Heart left ventricle (tissue), 16 donors: ENCODE results near the gene FAM83F. TPM values are rescaled to one million over a fixed set of nuclear protein-coding genes. Genes with fewer than 3 reads are reported as not detected.

ENCODE experiments used
- ATAC-seq, 4 donors: fragments of 200-7000 bp; cut with Tn5 transposase; one replicate each; pipeline ENCODE4 v1.9.1; 2020 to 2022; ENCODE audit warnings: moderate library complexity in 4 of 4, mild to moderate bottlenecking in 3 of 4, moderate number of reproducible peaks in 1 of 4
- DNase-seq, 5 donors: peaks; one replicate each; pipeline ENCODE4 v3.0.0-alpha.2; 2020
- H3K27ac ChIP-seq, 12 donors: fragments of 200-600 bp; sonication (generic) in 4 of 12; one replicate each; pipeline versions ENCODE4 v1.5.0 to v1.8.0; 2016 to 2022; ENCODE audit warnings: mild to moderate bottlenecking in 2 of 12
- H3K27me3 ChIP-seq, 9 donors: fragments of 200-600 bp; sonication (generic) in 2 of 9; one replicate each; pipeline versions ENCODE4 v1.5.1 to v1.8.0; 2016 to 2022; ENCODE audit warnings: mild to moderate bottlenecking in 3 of 9
- H3K36me3 ChIP-seq, 9 donors: fragments of 200-600 bp; sonication (generic) in 2 of 9; one replicate each; pipeline versions ENCODE4 v1.5.0 to v1.8.0; 2018 to 2022; ENCODE audit warnings: mild to moderate bottlenecking in 2 of 9
- H3K4me1 ChIP-seq, 12 donors: fragments of 200-600 bp; sonication (generic) in 4 of 12; one replicate each; pipeline versions ENCODE4 v1.5.0 to v1.8.0; 2016 to 2022; ENCODE audit warnings: mild to moderate bottlenecking in 3 of 12
- H3K4me3 ChIP-seq, 12 donors: fragments of 200-600 bp; sonication (generic) in 4 of 12; one replicate each; pipeline versions ENCODE4 v1.5.0 to v1.8.0; 2017 to 2022; ENCODE audit warnings: mild to moderate bottlenecking in 9 of 12, moderate library complexity in 4 of 12
- H3K9me3 ChIP-seq, 12 donors: fragments of 200-600 bp; sonication (generic) in 4 of 12; one replicate each; pipeline versions ENCODE4 v1.5.0 to v1.8.0; 2016 to 2022; ENCODE audit warnings: mild to moderate bottlenecking in 1 of 12
- CTCF ChIP-seq, 12 donors: fragments of 200-600 bp; sonication (generic) in 4 of 12; IDR thresholded peaks; one replicate each; pipeline versions ENCODE4 v1.5.0 to v1.8.0; 2018 to 2022; ENCODE audit warnings: antibody characterized with exemption in 12 of 12, mild to moderate bottlenecking in 5 of 12
- POLR2A ChIP-seq, 2 donors: fragments of 450-650 bp; IDR thresholded peaks; one replicate each; pipeline ENCODE4 v1.6.1; 2017; ENCODE audit warnings: antibody characterized with exemption in 2 of 2, mild to moderate bottlenecking in 2 of 2, moderate library complexity in 2 of 2
- WGBS, 4 donors: extraction: QIAGEN DNeasy Blood & Tissue Kit in 2 of 4; methylation state at CpG; one replicate each; pipeline versions ENCODE4 v1.1.5 to v1.1.7; 2013 to 2018; 5-methylcytosine and 5-hydroxymethylcytosine counted together
- intact Hi-C, 10 donors: fragments of 100-400 bp; cut with DNase I; formaldehyde crosslinking; loops; one replicate each; pipeline versions ENCODE4 v1.11.1 to v1.14.2; 2022
- polyA plus RNA-seq, 2 donors: library from polyadenylated mRNA; stranded (reverse); fragments of 200-250 nt; gene quantifications; one replicate each; pipeline ENCODE4 v1.2.3, GENCODE V29; 2013
- total RNA-seq, 9 donors: library from RNA; depleted of rRNA in 2 of 9; stranded (reverse); fragments of >200 nt in 2 of 9; fragmentation: NEBNext Ultra II Directional in 3 of 9; extraction: Animal tissue kit (Norgen Biotek cat#: 25700) in 3 of 9; gene quantifications; one replicate each; pipeline versions ENCODE4 v1.1.0 to v1.2.4, GENCODE V29; 2016 to 2023
- donor health status: ischemic (EF 13 %, LVEDD 7.1; RV severe dilation, severe dysfunction).
- donor health status: healthy with polysubstance abuse.
- donor health status: DM: no; HTN: yes; CAD: no.
- donor health status: DM: no; HTN: no; CAD: no.
- donor health status: ischemic (EF 25% LVEDD 6.9; RV normal size, moderate dysfunction).
- donor health status: ischemic (EF 25% LVEDD 5.7; RV mildly dilated, moderate dysfunction).
- donor health status: healthy.
- donor health status: DM: yes; HTN: yes; CAD: no.
- donor health status: ischemic (EF 35%, LVEDD 5.7; RV mildly dilated, moderate dysfunction).
- donor health status: nonischemic (EF 11% LVEDD 7.7; RV severe dilation, severe dysfunction).
- donor health status: DM: yes; HTN: yes; CAD: no.
- donor health status: PGD.
- donor health status: ischemic (EF 29% LVEDD 5.4; RV normal size, mild dysfunction).
- donor health status: nonischemic (EF 23%, LVEDD 6.1; RV moderate dilation, normal function).

FAM83F gene
- total and polyA plus RNA-seq, 11 donors, result 1.3 to 6.6 (median 2.5) TPM

- intact Hi-C loops, result loop anchor here in 6 of 10 donors (5.0 to 10.0 kb wide), 5 partner anchors 93 to 490 kb away; no protein-coding TSS in a partner anchor
Measured at GRCh38 chr22:40027191-40028097, 32.7 kb downstream of the FAM83F start.

GRCh38 chr22:40028098-40028425 is 33.3 kb downstream of the FAM83F start:
- Histone ChIP-seq H3K9me3 (no peaks in the 10 kb centered on the region), H3K4me1 (peaks cover 0 to 9% (median 0%) of the 10 kb centered on the region in 12 donors), H3K4me3 (no peak overlapping the region), H3K36me3 (no peaks in the 10 kb centered on the region), H3K27me3 (peaks cover 0 to 9% (median 0%) of the 10 kb centered on the region in 9 donors), H3K27ac (no peak overlapping the region)
- intact Hi-C loops, result loop anchor here in 6 of 10 donors (5.0 to 10.0 kb wide), 5 partner anchors 93 to 491 kb away; no protein-coding TSS in a partner anchor
- ATAC-seq (no peak), DNase-seq (no peak)
- 89 to 93% (median 91%) methylated on average over 6 of the region's 6 CpGs for WGBS, 4 donors
- no peak for TF ChIP-seq POLR2A (IDR thresholded peaks at IDR 0.05)
- TF ChIP-seq CTCF (IDR thresholded peaks at IDR 0.05), result no peak

More at GRCh38 chr22:40027191-40028097, 32.7 kb downstream of the FAM83F start:
- Histone ChIP-seq H3K36me3 (no peaks in the 10 kb centered on the region), H3K9me3 (no peaks in the 10 kb centered on the region), H3K4me3 (no peak overlapping the region), H3K27me3 (peaks cover 0 to 9% (median 0%) of the 10 kb centered on the region in 9 donors), H3K4me1 (peaks cover 0 to 9% (median 0%) of the 10 kb centered on the region in 12 donors), H3K27ac (no peak overlapping the region)
- TF ChIP-seq POLR2A (IDR thresholded peaks at IDR 0.05) (no peak), CTCF (IDR thresholded peaks at IDR 0.05) (no peak)
- 79 to 89% (median 86%) methylated on average over 18 to 21 of the region's 21 CpGs for WGBS, 4 donors
- DNase-seq (no peak), ATAC-seq (no peak)

- no peak for TF ChIP-seq POLR2A (IDR thresholded peaks at IDR 0.05)
- TF ChIP-seq CTCF (IDR thresholded peaks at IDR 0.05), result no peak
- H3K27me3 ChIP-seq, result peaks cover 0 to 7% (median 0%) of the 10 kb centered on the region in 9 donors
- peaks cover 0 to 8% (median 0%) of the 10 kb centered on the region in 12 donors for H3K4me1 ChIP-seq
- intact Hi-C loops, result loop anchor here in 6 of 10 donors (5.0 to 10.0 kb wide), 5 partner anchors 95 to 492 kb away; no protein-coding TSS in a partner anchor
- no peak overlapping the region for H3K27ac ChIP-seq
- H3K36me3 ChIP-seq, result no peaks in the 10 kb centered on the region
- no peak overlapping the region for H3K4me3 ChIP-seq
- WGBS, 4 donors, result 90 to 94% (median 91%) methylated on average over 17 to 19 of the region's 19 CpGs
- H3K9me3 ChIP-seq, result no peaks in the 10 kb centered on the region
- no peak for ATAC-seq
- DNase-seq, result no peak
Measured at GRCh38 chr22:40029189-40029890, 34.6 kb downstream of the FAM83F start.
